Lower leg skin (tissue), 4 donors: ENCODE data around the gene SNAPC2. TPM values are rescaled to one million over a fixed set of nuclear protein-coding genes. Genes with fewer than 3 reads are reported as not detected.

ENCODE experiments used
- DNase-seq, 2 donors: peaks; one replicate each; pipeline ENCODE4 v3.0.0-alpha.2; 2019; ENCODE audit warnings: low spot score in 2 of 2
- H3K4me3 ChIP-seq: fragments of 200-600 bp; sonication (generic); 2 replicates; pipeline ENCODE4 v1.5.1; 2017; ENCODE audit warnings: mild to moderate bottlenecking, low read depth; ENCODE audit not compliant: poor library complexity, severe bottlenecking
- CTCF ChIP-seq, 3 donors: fragments of 450-650 bp; IDR thresholded peaks; one replicate each; pipeline ENCODE4 v1.5.1; 2016; ENCODE audit warnings: antibody characterized with exemption in 3 of 3, mild to moderate bottlenecking in 3 of 3, moderate library complexity in 2 of 3
- POLR2A ChIP-seq, 2 donors: fragments of 450-650 bp; IDR thresholded peaks; one replicate each; pipeline ENCODE4 v1.6.1; 2016 to 2017; ENCODE audit warnings: antibody characterized with exemption in 2 of 2, mild to moderate bottlenecking in 1 of 2, moderate library complexity in 1 of 2
- WGBS, 2 donors: methylation state at CpG; one replicate each; pipeline ENCODE4 v1.1.5; 2018; 5-methylcytosine and 5-hydroxymethylcytosine counted together
- intact Hi-C: fragments of 100-400 bp; cut with DNase I; formaldehyde crosslinking; loops from one replicate; pipeline ENCODE4 v1.15.0; 2023; ENCODE audit warnings: low total_unique reads
- total RNA-seq, 4 donors: library from RNA; depleted of rRNA; stranded (reverse); fragments of >200 nt; gene quantifications; one replicate each; pipeline ENCODE4 v1.1.0, GENCODE V29; 2016

Gene SNAPC2
- total RNA-seq, 4 donors from 2014 or later = 15.7 to 26.4 (median 24.6) TPM

GRCh38 chr19:7895565-7895964 lies 24.6 kb upstream of the SNAPC2 start:
- intact Hi-C loops = no loop called here

DNA sequence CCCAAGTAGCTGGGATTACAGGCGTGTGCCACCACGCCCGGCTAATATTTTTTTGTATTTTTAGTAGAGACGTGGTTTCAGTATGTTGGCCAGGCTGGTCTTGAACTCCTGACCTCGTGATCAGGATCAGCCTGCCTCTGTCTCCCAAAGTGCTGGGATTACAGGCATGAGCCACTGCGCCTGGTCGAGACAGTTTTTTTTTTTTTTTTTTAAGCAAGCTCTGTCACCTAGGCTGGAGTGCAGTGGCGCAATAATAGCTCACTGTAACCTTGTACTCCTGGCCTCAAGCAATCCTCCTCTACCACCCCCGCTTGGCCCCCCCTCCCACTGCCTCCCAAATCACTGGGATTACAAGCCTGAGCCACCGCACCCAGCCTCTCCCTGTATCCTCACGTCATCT lies 22.8 kb upstream of the SNAPC2 start:
- intact Hi-C loops = no loop called here
- TF ChIP-seq CTCF (IDR thresholded peaks at IDR 0.05) (no peak), POLR2A (IDR thresholded peaks at IDR 0.05) (no peak)
- no peak overlapping the region for H3K4me3 ChIP-seq
- DNase-seq = no peak
- 56 to 57% methylated on average over 11 of the region's 11 CpGs for WGBS, 2 donors

More at GRCh38 chr19:7895565-7895964, 24.6 kb upstream of the SNAPC2 start:
- TF ChIP-seq POLR2A (IDR thresholded peaks at IDR 0.05) = no peak
- no peak for TF ChIP-seq CTCF (IDR thresholded peaks at IDR 0.05)
- no peak overlapping the region for H3K4me3 ChIP-seq
- 79 to 86% methylated on average over 8 to 12 of the region's 13 CpGs for WGBS, 2 donors
- no peak for DNase-seq

DNA sequence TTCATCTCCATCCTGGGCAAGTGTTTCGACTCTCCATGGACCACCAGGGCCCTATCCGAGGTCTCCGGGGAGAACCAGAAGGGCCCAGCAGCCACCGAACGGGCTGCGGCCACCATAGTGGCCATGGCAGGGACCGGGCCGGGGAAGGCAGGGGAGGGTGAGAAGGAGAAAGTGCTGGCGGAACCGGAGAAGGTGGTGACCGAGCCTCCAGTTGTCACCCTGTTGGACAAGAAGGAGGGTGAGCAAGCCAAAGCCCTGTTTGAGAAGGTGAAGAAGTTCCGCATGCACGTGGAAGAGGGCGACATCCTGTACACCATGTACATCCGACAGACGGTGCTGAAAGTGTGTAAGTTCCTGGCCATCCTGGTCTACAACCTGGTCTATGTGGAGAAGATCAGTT lies 21.2 kb upstream of the SNAPC2 start:
- DNase-seq = no peak
- TF ChIP-seq POLR2A (IDR thresholded peaks at IDR 0.05) (no peak), CTCF (IDR thresholded peaks at IDR 0.05) (no peak)
- 96 to 97% methylated on average over 16 of the region's 16 CpGs for WGBS, 2 donors
- intact Hi-C loops = no loop called here
- no peak overlapping the region for H3K4me3 ChIP-seq

DNA sequence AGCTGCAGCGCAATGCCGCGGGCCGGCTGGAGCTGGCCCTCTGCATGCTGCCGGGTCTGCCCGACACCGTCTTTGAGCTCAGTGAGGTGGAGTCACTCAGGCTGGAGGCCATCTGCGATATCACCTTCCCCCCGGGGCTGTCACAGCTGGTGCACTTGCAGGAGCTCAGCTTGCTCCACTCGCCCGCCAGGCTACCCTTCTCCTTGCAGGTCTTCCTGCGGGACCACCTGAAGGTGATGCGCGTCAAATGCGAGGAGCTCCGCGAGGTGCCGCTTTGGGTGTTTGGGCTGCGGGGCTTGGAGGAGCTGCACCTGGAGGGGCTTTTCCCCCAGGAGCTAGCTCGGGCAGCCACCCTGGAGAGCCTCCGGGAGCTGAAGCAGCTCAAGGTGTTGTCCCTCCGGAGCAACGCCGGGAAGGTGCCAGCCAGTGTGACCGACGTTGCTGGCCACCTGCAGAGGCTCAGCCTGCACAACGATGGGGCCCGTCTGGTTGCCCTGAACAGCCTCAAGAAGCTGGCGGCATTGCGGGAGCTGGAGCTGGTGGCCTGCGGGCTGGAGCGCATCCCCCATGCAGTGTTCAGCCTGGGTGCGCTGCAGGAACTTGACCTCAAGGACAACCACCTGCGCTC lies 20.3 kb upstream of the SNAPC2 start:
- 87 to 94% methylated on average over 17 to 28 of the region's 34 CpGs for WGBS, 2 donors
- TF ChIP-seq CTCF (IDR thresholded peaks at IDR 0.05) (no peak), POLR2A (IDR thresholded peaks at IDR 0.05) (no peak)
- intact Hi-C loops = no loop called here
- peak in 1 of 2 donors; percentile 85 for DNase-seq
- no peak overlapping the region for H3K4me3 ChIP-seq

- DNase-seq = peak in 1 of 2 donors; percentile 87
- TF ChIP-seq CTCF (IDR thresholded peaks at IDR 0.05) (no peak), POLR2A (IDR thresholded peaks at IDR 0.05) (no peak)
- H3K4me3 ChIP-seq = no peak overlapping the region
- 57 to 63% methylated on average over 13 to 20 of the region's 21 CpGs for WGBS, 2 donors
- intact Hi-C loops = no loop called here
These were observed 19.7 kb upstream of the SNAPC2 start for GRCh38 chr19:7900401-7900870.

- peak in 1 of 2 donors; percentile 45 for DNase-seq
- H3K4me3 ChIP-seq = no peak overlapping the region
- TF ChIP-seq POLR2A (IDR thresholded peaks at IDR 0.05) (no peak), CTCF (IDR thresholded peaks at IDR 0.05) (no peak)
- intact Hi-C loops = no loop called here
- WGBS, 2 donors = 27 to 50% methylated on average over 3 of the region's 3 CpGs
These were observed 19.2 kb upstream of the SNAPC2 start for GRCh38 chr19:7900931-7901330.
